HL-60/S4 treated with retinoic acid at 250 ng/mL for 4 days and 3 days (cell line): Measurements from ENCODE around the gene RGS17.
"Not testable (repeated sequence)": the region's sequence is repeated elsewhere in the genome, so short reads cannot be mapped to it uniquely, and the experiment has no call there.

ENCODE experiments used
- in situ Hi-C: fragments of 300-500 bp; cut with MboI; formaldehyde crosslinking; loops from 2 replicates; pipeline ENCODE4 v1.7.0; 2022; ENCODE audit warnings: low sequenced_read_pairs

Gene RGS17

DNA sequence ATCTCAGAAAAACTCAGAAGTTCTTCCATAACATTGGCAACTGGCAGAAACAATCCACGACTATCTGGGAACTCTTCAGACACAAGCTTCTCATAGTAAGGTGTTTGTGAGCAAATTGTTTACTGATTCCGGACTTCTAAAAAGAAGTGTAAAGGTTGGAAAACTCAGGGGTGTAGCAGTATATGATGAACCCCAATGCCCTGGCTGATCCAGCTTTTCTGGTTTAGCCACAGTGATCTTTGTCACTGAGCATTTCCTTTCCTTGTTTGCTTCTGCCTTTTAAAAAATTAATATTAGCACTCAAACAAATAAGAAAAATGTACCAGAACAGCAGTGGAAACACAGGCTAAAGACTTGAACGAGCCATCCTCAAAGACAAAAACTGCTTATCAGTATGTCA lies 4.9 kb downstream of the RGS17 start:
- in situ Hi-C loops: no loop called here

DNA sequence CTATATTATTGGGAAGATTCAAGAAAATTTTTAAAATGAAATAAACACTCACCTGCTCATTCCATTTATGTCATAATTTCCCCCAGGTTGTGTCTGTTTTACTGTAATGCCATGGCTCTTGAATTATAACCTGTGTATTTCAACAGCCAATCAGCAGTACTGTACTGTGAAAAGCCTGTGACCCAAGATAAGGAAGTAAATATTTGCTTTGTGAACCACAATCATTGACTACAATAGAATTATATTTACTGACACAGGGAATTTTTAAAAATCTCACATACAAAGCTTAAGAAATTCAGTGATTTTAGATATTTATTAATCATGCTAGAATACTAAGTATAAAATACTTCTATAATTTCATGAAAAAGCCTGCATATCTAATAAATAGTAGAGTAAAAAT lies 6.0 kb downstream of the RGS17 start:
- in situ Hi-C loops: no loop called here

DNA sequence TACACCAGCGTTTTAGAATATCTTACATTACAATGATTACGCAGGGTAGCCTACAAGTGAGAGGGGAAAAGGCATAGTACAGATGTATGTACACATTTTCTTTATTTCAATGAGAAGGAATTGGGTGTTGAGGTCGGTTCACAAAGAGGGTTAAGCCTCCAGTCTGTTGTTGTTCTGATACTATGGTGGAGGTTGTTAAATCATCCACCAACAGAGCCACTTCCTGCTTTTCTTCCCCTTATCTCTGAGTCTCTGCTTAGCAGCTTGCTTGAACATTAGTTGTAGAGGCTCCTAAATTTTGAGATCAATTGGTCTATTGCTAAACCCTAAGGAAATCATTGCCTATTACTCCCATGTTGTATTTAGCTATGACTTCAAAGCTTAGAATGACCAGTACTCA lies 7.3 kb downstream of the RGS17 start:
- in situ Hi-C loops: no loop called here

DNA sequence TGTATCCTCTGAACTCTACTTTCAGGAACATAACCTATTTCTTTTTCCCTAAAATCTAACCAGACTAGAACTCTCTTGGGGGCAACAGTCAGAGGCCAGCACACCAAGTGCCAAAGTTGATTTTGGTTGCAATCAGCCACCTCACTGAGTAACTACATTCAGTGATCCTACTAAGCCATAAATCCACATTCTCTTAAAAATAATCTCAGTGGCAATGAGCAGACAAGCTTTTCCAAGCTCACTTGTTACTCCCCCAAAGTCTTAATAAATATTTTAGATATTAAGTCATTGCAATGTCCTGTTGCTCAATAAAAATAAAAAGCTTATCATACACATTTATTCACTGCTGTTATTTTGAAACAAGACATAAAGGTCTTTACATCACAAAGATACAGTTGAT lies 9.8 kb downstream of the RGS17 start:
- in situ Hi-C loops: no loop called here

DNA sequence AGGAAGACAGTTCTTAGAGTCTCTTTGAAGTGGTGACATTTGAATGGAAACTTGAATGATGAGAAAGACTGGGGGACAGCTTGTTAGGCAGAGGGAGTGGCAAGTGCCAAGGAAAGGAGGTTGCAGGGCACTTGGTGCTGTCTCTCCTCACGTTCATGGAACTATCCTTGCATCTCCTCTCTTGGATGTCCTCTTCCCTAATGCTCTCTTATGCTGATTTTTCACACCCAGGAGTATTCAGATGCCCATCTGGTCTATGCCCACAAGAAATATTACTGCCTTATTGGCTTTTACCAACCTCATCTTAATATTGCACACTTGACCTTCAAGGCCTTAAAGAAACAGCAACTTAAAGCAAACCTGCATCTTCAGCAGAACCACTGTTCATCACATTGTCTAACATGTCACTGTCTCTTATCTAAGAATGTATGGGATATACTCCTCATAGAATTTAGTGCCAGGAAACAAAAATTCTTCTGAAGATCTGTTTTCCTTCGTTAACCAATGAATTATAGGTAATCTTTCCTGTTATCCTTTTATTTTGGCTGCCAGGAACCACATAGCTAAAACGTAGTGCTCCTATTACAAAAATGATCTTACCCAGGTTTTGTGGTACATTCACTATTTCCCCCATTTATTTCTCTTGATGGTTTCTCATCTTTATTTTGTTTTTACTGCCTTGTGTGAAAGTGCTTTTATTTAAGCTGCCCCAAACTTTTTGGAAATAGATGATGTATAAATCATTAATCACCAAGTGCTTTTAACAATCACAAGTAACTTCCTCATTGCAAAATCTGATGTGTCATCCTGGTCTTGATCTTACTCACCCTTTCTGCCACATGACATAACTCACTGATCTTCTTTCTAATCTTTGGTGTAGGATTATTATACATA lies 12.8 kb downstream of the RGS17 start:
- in situ Hi-C loops: no loop called here

DNA sequence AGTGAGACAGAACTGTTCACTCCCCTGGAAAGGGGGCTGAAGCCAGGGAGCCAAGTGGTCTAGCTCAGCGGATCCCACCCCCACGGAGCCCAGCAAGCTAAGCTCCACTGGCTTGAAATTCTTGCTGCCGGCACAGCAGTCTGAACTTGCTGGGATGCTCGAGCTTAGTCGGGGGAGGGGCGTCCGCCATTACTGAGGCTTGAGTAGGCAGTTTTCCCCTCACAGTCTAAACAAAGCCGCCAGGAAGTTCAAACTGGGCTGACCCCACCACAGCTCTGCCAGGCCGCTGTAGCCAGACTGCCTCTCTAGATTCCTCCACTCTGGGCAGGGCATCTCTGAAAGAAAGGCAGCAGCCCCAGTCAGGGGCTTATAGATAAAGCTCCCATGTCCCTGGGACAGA lies 20.0 kb downstream of the RGS17 start:
- in situ Hi-C loops: not testable (repeated sequence)

DNA sequence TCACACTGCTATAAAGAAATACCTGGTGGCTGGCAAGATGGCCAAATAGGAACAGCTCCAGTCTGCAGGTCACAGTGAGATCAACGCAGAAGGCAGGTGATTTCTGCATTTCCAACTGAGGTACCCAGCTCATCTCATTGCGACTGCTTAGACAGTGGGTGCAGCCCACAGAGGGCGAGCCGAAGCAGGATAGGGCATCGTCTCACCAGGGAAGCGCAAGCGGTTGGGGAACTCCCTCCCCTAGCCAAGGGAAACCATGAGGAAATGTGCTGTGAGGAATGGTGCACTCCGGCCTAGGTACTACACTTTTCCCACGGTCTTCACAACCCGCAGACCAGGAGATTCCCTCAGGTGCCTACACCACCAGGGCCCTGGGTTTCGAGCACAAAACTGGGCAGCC lies 20.5 kb downstream of the RGS17 start:
- in situ Hi-C loops: not testable (repeated sequence)

DNA sequence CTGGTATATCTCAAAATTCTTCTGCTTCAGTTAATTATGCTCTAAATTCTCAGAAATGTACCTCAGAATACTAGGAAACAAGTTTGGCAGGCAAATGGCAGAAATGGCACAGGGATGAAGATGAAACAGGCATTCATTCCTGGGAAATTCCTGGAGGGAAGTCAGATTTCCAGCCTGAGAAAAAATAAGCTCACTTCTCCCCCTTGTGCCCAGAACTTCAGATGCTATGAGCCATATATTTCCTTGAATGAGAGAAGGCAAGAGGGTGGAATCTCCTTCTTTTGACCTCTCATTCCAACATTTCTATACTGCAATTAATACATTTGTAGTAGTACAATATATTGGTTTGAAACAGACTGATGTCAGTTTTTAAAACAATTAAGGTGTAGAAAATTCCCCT lies 22.8 kb downstream of the RGS17 start:
- in situ Hi-C loops: no loop called here

DNA sequence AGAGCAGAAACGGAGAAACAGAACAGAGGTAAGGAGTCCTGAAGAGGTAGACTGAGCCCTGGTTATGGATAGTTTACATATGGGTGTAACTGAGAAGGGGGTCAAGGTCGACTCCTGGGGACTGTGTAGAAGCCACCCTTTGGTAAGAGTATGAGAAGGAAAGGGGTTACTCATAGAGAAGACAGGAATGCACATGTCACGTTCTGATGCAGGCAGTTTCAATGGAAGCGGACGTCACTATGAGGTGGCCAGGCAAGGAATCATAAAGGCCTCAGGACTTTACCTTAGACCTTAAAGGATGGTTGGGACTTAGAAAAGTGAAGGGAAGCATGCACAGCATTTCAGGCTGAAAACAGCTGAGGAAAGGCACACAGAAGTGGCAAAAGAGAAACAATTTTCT lies 25.1 kb downstream of the RGS17 start:
- in situ Hi-C loops: no loop called here

DNA sequence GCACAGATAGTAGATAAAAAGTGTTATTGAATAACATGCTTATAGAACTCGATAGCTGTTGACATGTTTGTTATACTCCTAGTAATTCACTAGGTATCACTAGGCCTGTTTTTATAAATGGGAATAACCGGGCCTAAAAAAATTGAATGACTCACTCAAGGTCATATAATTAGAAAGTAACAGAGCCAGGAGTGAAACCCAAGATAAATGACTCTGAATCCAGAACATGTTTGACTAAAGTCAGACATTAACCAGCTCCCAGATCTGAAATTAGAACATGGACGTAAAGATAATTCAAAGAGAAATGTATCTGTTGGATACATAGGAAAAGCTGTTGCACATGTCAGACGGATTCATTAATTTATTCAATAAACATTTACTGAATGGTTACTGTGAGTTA lies 26.9 kb downstream of the RGS17 start:
- in situ Hi-C loops: no loop called here

DNA sequence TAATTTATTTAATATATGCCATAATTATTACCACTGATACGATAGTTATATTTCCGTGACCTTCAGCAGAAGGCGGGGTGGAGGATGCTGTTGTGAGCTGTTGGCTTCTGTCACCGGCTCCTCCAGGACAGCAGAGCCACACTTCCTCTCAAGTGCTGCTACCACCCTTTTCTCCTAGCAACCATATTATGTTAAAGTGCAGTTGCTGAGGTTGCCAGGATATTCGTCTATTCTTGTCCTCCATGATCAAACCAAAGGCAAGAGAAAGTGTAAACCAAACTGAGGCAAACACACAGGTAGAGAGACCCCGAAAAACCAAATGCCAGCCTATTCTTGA lies 27.8 kb downstream of the RGS17 start:
- in situ Hi-C loops: no loop called here

DNA sequence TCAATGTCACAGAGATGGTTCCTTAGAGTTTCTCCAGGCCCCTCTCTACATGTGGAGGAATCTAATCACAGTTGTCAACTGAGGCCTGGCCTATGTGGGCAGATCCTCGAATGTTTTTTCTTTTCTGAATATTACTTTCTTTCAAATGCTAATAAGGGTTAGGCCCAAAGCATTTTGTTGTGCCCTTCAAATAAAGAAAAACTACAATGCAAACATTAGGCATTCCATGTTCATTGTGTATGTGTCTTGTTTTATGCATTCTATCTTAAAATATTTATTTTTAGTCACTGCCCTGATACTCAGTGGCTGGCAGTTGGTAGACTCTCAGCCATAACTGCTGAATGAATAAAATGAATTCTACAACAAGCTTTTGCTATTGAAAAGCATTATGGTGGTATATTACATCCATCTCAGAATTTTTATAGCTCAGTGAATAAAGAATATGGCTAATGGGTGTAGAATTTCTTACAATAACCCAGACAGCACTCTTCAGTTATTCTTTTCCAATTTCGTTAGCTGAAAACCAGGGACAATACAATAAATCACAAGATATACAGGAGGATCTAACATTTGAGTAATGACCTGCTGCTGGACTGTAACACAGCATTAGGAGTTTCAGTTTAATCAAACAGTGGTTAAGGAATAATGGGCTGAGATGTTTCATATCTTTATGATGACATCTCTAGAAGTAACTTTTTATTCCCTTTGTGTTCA lies 28.3 kb downstream of the RGS17 start:
- in situ Hi-C loops: no loop called here

DNA sequence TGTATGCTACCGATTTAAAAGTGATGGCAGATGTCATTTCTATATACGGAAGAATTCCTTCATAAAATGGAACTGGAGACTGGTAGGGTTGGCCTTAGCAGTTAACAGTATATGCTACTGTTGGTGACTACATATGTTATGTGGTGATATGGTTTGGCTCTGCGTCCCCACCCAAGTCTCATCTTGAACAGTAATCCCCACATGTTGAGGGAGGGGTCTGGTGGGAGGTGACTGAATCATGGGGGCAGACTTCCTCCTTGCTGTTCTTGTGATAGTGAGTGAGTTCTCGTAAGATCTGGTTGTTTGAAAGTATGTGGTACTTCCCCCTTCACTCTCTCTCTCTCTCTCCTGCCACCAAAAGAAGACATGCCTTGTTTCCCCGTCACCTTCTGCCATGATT lies 29.6 kb downstream of the RGS17 start:
- in situ Hi-C loops: no loop called here

DNA sequence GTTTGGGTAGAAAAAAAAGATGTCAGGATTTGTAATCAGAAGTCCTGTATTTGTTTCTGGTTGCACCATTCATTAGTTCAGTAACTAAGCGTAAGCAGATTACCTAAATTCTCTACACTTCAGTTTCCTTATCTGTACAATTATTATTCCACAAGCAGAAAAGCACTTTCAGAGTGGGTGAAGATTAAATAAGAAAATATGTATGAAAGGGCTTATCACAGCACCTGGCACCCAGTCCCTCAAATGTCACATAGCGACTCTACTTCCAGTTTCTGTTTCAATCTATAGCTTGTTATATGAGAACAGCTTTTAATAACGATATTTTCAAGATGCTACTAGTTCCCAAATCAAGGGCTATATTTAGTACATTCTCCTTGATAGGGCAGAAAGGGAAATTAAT lies 31.4 kb downstream of the RGS17 start:
- in situ Hi-C loops: no loop called here

DNA sequence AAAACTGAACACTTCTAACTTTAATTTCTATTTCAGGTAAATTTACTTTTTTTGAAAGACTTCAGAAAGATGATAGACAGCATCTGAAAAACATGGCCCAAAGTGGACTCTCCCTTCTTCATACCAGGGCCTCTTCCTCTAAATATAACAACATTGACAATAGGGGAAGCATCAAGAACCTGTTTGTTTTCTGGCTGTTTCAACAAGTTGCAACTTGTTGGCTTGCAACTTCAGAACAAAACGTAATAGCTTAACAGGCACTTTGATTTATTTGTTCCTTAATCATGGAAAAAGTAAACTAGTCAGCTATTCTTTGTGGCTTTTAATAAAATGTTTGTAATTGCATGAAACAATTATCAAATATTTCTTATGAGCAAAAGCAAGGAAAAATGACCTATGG lies 34.3 kb downstream of the RGS17 start:
- in situ Hi-C loops: no loop called here

DNA sequence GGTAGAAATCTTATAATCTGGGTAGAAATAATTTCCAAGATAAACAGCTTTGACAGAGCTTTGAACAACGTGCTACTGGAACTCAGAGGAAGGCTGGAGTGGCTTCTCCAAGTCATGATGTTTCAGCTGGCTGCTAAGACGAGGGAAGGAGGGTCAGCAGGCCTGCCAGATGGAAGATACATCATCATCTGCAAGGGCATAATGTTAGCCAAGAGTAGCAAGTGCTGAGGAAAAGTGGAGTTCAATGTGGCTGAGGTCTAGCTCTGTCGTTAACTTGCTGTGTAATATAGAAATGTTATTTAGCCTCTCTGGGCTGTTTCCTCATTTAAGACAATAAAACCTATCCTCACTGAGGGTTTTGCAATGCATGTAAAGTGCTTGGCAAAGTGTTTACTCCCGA lies 35.1 kb downstream of the RGS17 start:
- in situ Hi-C loops: no loop called here

DNA sequence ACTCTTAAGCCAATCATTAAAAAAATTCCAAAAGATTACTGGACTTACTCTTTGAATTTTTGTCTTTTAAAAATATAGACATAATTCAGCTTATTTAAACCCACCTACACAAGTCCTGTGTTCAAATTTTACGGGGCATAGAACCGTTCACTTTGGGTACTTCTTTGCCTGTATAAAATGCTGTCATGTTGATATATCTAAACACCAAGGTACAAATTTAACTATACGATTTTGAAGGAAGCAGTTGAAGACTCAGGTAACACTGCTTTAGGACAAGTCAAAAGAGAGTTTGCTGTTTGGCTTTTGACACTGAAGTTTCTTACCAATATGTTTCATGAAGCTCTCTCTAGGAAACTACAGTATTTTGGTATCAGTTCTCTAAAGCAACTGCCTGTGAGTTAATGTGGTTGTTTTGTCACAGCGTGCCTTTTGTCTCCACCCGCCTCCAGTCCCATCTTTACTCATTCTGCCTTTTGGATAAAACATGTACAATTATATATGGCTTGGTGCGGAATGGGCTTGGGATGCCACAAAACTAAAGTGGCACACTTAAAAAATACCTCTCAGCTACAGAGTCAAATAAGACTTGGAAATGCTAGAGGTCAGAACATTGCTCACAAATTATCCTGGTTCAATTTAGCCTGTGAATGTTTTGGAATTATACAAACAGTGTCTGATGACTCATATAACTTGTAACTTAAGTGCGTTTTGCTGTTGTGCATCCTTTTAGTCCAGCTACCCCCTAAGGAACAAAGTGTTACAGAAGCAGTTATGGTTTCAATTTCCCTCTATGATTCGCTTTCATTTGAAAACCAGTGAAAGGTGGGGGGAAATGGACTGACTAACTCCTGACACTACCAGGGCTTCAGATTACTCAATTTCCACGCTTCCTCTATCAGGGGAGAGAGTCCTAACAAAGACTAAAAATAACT lies 38.7 kb downstream of the RGS17 start:
- in situ Hi-C loops: no loop called here

DNA sequence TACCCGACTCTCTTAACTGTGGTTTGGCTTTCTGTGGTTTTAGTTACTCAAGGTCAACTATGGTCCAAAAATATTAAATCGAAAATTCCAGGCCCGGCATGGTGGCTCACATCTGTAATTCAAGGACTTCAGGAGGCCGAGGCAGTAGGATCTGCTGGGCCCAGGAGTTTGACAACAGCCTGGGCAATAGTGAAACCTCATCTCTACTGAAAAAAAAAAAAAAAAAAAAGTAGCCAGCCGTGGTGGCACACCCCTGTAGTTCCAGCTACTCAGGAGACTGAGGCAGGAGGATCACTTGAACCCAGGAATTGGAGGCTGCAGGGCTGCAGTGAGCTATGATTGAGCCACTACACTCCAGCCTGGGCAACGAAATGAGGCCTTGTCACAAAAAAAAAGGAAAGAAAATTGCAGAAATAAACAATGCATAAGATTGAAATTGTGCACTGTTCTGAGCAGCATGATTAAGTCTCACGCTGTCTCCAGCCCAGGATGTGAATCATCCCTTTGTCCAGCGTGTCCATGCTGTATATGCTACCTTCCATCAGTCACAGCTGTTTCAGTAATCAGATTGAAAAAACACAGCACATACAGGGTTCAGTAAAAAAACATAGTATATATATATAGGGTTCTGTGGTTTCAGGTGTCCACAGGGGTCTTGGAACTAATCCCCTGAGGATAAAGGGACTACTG lies 40.7 kb downstream of the RGS17 start:
- in situ Hi-C loops: no loop called here

DNA sequence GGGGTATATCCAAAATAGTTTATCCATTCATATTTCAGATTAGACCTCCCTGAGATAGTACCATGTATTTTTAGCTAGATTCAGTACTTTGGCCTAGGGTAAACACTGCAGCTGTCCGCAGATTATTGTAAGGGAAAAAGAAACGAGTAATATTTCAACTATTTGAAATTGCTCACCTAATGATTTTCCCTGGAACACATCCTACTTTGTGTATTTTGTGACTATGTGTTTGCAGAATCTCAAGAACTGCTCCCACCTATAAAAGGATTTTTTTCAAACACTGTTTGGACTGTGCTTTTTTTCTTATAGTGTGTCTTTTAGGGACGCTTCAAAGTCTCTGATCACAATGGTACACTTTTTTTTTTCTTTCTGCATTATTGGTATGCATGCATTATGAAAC lies 42.3 kb downstream of the RGS17 start:
- in situ Hi-C loops: no loop called here

DNA sequence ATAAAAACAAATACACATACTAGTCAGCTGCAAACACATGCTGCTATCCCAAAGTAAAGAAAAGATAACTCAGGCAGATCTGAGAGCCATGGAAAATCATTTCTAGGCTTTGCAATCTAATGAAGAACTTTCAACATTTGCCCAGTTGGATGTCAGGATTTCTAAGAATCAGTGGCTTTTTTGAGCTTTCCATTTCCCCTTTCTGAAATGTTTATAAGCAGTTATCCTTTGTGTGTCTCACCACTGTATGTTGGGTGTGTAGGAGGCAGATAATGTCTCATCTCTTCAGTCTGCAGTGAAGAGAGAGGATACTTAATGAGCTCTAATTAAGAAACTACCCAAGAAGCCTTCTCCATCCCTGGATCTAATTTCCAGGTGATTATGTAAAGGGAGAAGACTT lies 43.6 kb downstream of the RGS17 start:
- in situ Hi-C loops: no loop called here
